GM12878 (cell line): ENCODE results near the gene GPC5. TPM values are rescaled to one million over a fixed set of nuclear protein-coding genes. Genes with fewer than 3 reads are reported as not detected.

Experiments used
- ATAC-seq: fragments of 200-7000 bp; cut with Tn5 transposase; 3 replicates; pipeline ENCODE4 v1.9.1; 2020; ENCODE audit warnings: mild to moderate bottlenecking, moderate library complexity
- BruUV-seq: library from RNA; stranded (reverse); fragments of 400-500 nt; replicated peaks from 2 replicates; lab custom pipeline; 2021; lab: Mats Ljungman, UMichigan
- CTCF ChIA-PET: fragments of 300-600 bp; sonication (Branson Sonifier 250); formaldehyde crosslinking; extraction: SDS; loops from one replicate; lab custom pipeline; 2021; ENCODE audit warnings: inconsistent platforms; lab: Yijun Ruan, JAX
- POLR2A ChIA-PET: fragments of 350-600 bp; formaldehyde crosslinking; extraction: SDS; loops from one replicate; lab custom pipeline; 2021; ENCODE audit warnings: inconsistent platforms; lab: Charles Lee
- RAD21 ChIA-PET: fragments of 300-600 bp; sonication (Branson Sonifier 250); formaldehyde crosslinking; loops from one replicate; lab custom pipeline; 2023; ENCODE audit warnings: antibody characterized with exemption; ENCODE audit not compliant: unreplicated experiment; lab: Charles Lee
- SMC1A ChIA-PET: fragments of 300-600 bp; sonication (Branson Sonifier 250); formaldehyde crosslinking; loops from one replicate; lab custom pipeline; 2023; ENCODE audit not compliant: unreplicated experiment, uncharacterized antibody; lab: Charles Lee
- DNase-seq: peaks from one replicate; pipeline ENCODE4 v3.0.0-alpha.2; 2011; ENCODE audit warnings: low read depth, low spot score
- FAIRE-seq: peaks from 3 replicates; lab custom pipeline; 2011; peaks lifted over from hg19 to GRCh38; lab: Jason Lieb, UNC
- H2AFZ ChIP-seq: 2 replicates; pipeline ENCODE4 v1.6.0; 2011; ENCODE audit warnings: low read depth, low read length, control low read depth; ENCODE audit not compliant: control insufficient read depth
- H3K27ac ChIP-seq: 2 replicates; pipeline ENCODE4 v1.5.1; 2011; ENCODE audit warnings: control low read depth; ENCODE audit not compliant: control insufficient read depth, insufficient read depth
- H3K27me3 ChIP-seq, 2 experiments: replicated peaks in 1 of 2; 2 replicates each; pipeline versions ENCODE4 v1.6.0 to v1.6.1; 2011; ENCODE audit warnings: low read length in 1 of 2; ENCODE audit not compliant: control insufficient read depth in 2 of 2, insufficient read depth in 2 of 2
- H3K36me3 ChIP-seq, 2 experiments: 2 replicates each; pipeline ENCODE4 v1.5.1; 2011; ENCODE audit warnings: low read length in 1 of 2; ENCODE audit not compliant: control insufficient read depth in 2 of 2, insufficient read depth in 2 of 2
- H3K4me1 ChIP-seq: 2 replicates; pipeline ENCODE4 v1.6.1; 2011; ENCODE audit warnings: mild to moderate bottlenecking, low read length, moderate library complexity, mixed read lengths; ENCODE audit not compliant: control insufficient read depth, insufficient read depth
- H3K4me2 ChIP-seq: 2 replicates; pipeline ENCODE4 v1.6.0; 2011; ENCODE audit warnings: control low read depth; ENCODE audit not compliant: control insufficient read depth, insufficient read depth
- H3K4me3 ChIP-seq: fragments of 200-600 bp; sonication (generic); 2 replicates; pipeline ENCODE4 v1.5.1; 2016
- H3K79me2 ChIP-seq: 2 replicates; pipeline ENCODE4 v1.6.0; 2011; ENCODE audit warnings: low read length; ENCODE audit not compliant: control insufficient read depth, insufficient read depth
- H3K9ac ChIP-seq: 2 replicates; pipeline ENCODE4 v1.8.0; 2011; ENCODE audit warnings: low read length, control low read depth, mixed read lengths; ENCODE audit not compliant: control insufficient read depth, insufficient read depth
- H3K9me3 ChIP-seq: replicated peaks from 3 replicates; pipeline ENCODE4 v1.5.1; 2011; ENCODE audit warnings: mild to moderate bottlenecking, low read length; ENCODE audit not compliant: control insufficient read depth, insufficient read depth
- H4K20me1 ChIP-seq: 2 replicates; pipeline ENCODE4 v1.6.0; 2011; ENCODE audit not compliant: control insufficient read depth, insufficient read depth
- CBX5 ChIP-seq: sonication (generic); IDR thresholded peaks from 2 replicates; pipeline ENCODE4 v1.6.1; 2016; ENCODE audit warnings: low read depth, moderate library complexity, mild to moderate bottlenecking, inconsistent platforms
- HDGF ChIP-seq: fragments of 450-650 bp; IDR thresholded peaks from 2 replicates; pipeline ENCODE4 v1.6.1; 2016; ENCODE audit warnings: antibody characterized with exemption
- SIX5 ChIP-seq: IDR thresholded peaks from 2 replicates; pipeline ENCODE4 v1.6.1; 2011; ENCODE audit warnings: mild to moderate bottlenecking, low read depth, low read length, moderate library complexity; ENCODE audit not compliant: severe bottlenecking
- SUPT20H ChIP-seq: IDR thresholded peaks from 2 replicates; pipeline ENCODE4 v1.6.1; 2011; ENCODE audit warnings: low read depth, mild to moderate bottlenecking, low read length, moderate library complexity, borderline replicate concordance; ENCODE audit not compliant: control insufficient read depth
- in situ Hi-C: fragments of 300-500 bp; cut with MboI; formaldehyde crosslinking; loops from 9 replicates; pipeline ENCODE4 v1.14.3; 2018; ENCODE audit warnings: mixed read lengths
- intact Hi-C: fragments of 100-400 bp; cut with micrococcal nuclease; formaldehyde crosslinking; loops from one replicate; pipeline ENCODE4 v1.14.2; 2022; ENCODE audit not compliant: unreplicated experiment
- polyA plus RNA-seq, 11 experiments: library from polyadenylated mRNA; depleted of rRNA in 4 of 11; unstranded in 6 of 11; stranded (reverse) in 5 of 11; fragments of >200 nt; fragmentation: Nextera tagmentation in 4 of 11; fragmentation: Illumina TruSeq in 1 of 11; extraction: Ambion mirVana in 4 of 11; extraction: Trizol in 1 of 11; gene quantifications; 1 replicate in 1 of 11; 2 replicates in 10 of 11; pipeline versions ENCODE4 v1.2.1 to v1.2.3, GENCODE V29; 2011 to 2016; ENCODE audit warnings: inconsistent platforms in 2 of 11, missing spikeins in 2 of 11, low read depth in 1 of 11
- total RNA-seq, 4 experiments: library from RNA; depleted of rRNA in 3 of 4; stranded (reverse); fragments of >200 nt in 3 of 4; fragmentation: Illumina TruSeq in 1 of 4; extraction: Trizol in 1 of 4; gene quantifications; 2 replicates each; pipeline versions ENCODE4 v1.2.1 to v1.2.3, GENCODE V29; 2013 to 2021
- TF ChIP-seq, protein P1 (sequence below): fragments of 450-650 bp; IDR thresholded peaks from 2 replicates; pipeline ENCODE4 v1.6.1; 2018; ENCODE audit warnings: mild to moderate bottlenecking, low read depth, moderate library complexity; ENCODE audit not compliant: partially characterized antibody
- TF ChIP-seq, protein P2 (sequence below): fragments of 450-650 bp; conservative IDR thresholded peaks from 2 replicates; pipeline ENCODE4 v1.6.1; 2017; ENCODE audit warnings: mild to moderate bottlenecking, moderate library complexity

GPC5 gene
- total and polyA plus RNA-seq, 10 of the 15 experiments (the other 5 are each of a cell fraction or from before 2014, with no cell fraction given): 0.05 to 0.87 (median 0.44) TPM; not detected in 1

DNA sequence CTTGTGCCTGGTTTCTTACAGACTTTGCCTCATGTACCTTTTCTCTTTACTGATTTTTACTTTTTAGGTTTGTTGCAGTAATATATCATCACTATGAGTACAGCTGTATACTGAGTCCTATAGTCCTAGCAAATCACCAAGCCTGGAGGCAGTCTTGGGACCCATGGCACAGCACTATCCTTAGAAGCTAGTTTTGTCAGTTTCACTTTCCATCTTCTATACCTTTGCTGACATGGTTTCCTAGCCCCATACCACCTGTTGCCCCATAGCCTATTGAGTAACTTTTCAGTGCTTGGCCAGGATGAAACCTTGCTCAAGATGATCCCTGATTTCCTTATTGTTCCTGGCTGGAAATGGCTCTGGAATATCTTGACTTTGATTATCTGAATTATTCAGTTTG, 826.4 kb downstream of the GPC5 start:
- Histone ChIP-seq H3K4me1 (no peaks in the 10 kb centered on the region), H3K9ac (no peak overlapping the region), H3K79me2 (no peaks in the 10 kb centered on the region), H3K27me3 (no peaks in the 10 kb centered on the region), H3K27ac (no peak overlapping the region), H3K36me3 (no peaks in the 10 kb centered on the region), H2AFZ (no peak overlapping the region), H3K4me3 (no peak overlapping the region), H4K20me1 (no peaks in the 10 kb centered on the region), H3K4me2 (no peak overlapping the region), H3K9me3 (no peaks in the 10 kb centered on the region)
- CTCF ChIA-PET: no interaction called here
- intact Hi-C loops: no loop called here
- no peak for DNase-seq
- RAD21 ChIA-PET: no interaction called here
- no peak for FAIRE-seq
- POLR2A ChIA-PET: no interaction called here
- SMC1A ChIA-PET: no interaction called here
- no TSS peak for BruUV-seq
- TF ChIP-seq, protein P1, sequence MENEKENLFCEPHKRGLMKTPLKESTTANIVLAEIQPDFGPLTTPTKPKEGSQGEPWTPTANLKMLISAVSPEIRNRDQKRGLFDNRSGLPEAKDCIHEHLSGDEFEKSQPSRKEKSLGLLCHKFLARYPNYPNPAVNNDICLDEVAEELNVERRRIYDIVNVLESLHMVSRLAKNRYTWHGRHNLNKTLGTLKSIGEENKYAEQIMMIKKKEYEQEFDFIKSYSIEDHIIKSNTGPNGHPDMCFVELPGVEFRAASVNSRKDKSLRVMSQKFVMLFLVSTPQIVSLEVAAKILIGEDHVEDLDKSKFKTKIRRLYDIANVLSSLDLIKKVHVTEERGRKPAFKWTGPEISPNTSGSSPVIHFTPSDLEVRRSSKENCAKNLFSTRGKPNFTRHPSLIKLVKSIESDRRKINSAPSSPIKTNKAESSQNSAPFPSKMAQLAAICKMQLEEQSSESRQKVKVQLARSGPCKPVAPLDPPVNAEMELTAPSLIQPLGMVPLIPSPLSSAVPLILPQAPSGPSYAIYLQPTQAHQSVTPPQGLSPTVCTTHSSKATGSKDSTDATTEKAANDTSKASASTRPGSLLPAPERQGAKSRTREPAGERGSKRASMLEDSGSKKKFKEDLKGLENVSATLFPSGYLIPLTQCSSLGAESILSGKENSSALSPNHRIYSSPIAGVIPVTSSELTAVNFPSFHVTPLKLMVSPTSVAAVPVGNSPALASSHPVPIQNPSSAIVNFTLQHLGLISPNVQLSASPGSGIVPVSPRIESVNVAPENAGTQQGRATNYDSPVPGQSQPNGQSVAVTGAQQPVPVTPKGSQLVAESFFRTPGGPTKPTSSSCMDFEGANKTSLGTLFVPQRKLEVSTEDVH: no peak
- TF ChIP-seq SUPT20H (no peak), SIX5 (no peak), HDGF (no peak), CBX5 (no peak)
- TF ChIP-seq, protein P2, sequence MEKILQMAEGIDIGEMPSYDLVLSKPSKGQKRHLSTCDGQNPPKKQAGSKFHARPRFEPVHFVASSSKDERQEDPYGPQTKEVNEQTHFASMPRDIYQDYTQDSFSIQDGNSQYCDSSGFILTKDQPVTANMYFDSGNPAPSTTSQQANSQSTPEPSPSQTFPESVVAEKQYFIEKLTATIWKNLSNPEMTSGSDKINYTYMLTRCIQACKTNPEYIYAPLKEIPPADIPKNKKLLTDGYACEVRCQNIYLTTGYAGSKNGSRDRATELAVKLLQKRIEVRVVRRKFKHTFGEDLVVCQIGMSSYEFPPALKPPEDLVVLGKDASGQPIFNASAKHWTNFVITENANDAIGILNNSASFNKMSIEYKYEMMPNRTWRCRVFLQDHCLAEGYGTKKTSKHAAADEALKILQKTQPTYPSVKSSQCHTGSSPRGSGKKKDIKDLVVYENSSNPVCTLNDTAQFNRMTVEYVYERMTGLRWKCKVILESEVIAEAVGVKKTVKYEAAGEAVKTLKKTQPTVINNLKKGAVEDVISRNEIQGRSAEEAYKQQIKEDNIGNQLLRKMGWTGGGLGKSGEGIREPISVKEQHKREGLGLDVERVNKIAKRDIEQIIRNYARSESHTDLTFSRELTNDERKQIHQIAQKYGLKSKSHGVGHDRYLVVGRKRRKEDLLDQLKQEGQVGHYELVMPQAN: no peak
- no peak; the same call in 2 of the 3 replicates for ATAC-seq
- in situ Hi-C loops: no loop called here
